ENCODE results near the gene C17orf107.
A peak's percentile ranks its signal among the peaks of the same experiment; 100 is the strongest.

C17orf107 gene

GRCh38 chr17:4937553-4937952 is 38.2 kb downstream of the C17orf107 start:
- DNase-seq (ENCODE audit: low read depth) = no peak

- DNase-seq (ENCODE audit: low read depth) = no peak
Measured at GRCh38 chr17:4938069-4938491, 38.7 kb downstream of the C17orf107 start.

- DNase-seq (ENCODE audit: low read depth) = no peak
Measured at GRCh38 chr17:4938688-4939545, 39.6 kb downstream of the C17orf107 start.

- no peak for DNase-seq (ENCODE audit: low read depth)
Measured at GRCh38 chr17:4939546-4939795, 40.1 kb downstream of the C17orf107 start.

GRCh38 chr17:4939796-4940554 is 40.6 kb downstream of the C17orf107 start, which contains the start of the genes RNF167 and SLC25A11:
TSS of gene RNF167 (plus strand) at chr17:4940268. CDS start at chr17:4940910, 642 bp downstream.
TSS of gene SLC25A11 (minus strand) at chr17:4940046. CDS start at chr17:4939910, 136 bp downstream.
- peak; percentile 90 for DNase-seq (ENCODE audit: low read depth)

- peak; percentile 33 for DNase-seq (ENCODE audit: low read depth)
Measured at GRCh38 chr17:4940555-4941318, 41.4 kb downstream of the C17orf107 start.

GRCh38 chr17:4941319-4941610 is 41.9 kb downstream of the C17orf107 start:
- DNase-seq (ENCODE audit: low read depth) = no peak

GRCh38 chr17:4942760-4943508 is 43.6 kb downstream of the C17orf107 start:
- no peak for DNase-seq (ENCODE audit: low read depth)

- DNase-seq (ENCODE audit: low read depth) = no peak
Measured at GRCh38 chr17:4944163-4944553, 44.8 kb downstream of the C17orf107 start.

- DNase-seq (ENCODE audit: low read depth) = no peak
Measured at GRCh38 chr17:4944554-4945175, 45.3 kb downstream of the C17orf107 start.

GRCh38 chr17:4945176-4945943 is 46.0 kb downstream of the C17orf107 start:
- peak; percentile 80 for DNase-seq (ENCODE audit: low read depth)

GRCh38 chr17:4945944-4946280 is 46.6 kb downstream of the C17orf107 start:
- DNase-seq (ENCODE audit: low read depth) = no peak

- no peak for DNase-seq (ENCODE audit: low read depth)
Measured at GRCh38 chr17:4946312-4946976, 47.1 kb downstream of the C17orf107 start.

GRCh38 chr17:4947010-4947410 is 47.7 kb downstream of the C17orf107 start:
- no peak for DNase-seq (ENCODE audit: low read depth)

GRCh38 chr17:4947411-4948165 is 48.3 kb downstream of the C17orf107 start:
- peak; percentile 49 for DNase-seq (ENCODE audit: low read depth)

- DNase-seq (ENCODE audit: low read depth) = peak; percentile 85
Measured at GRCh38 chr17:4948166-4948930, 49.0 kb downstream of the C17orf107 start, which contains the start of gene PFN1. TSS of gene PFN1 (minus strand) at chr17:4948530. CDS start at chr17:4948394, 136 bp downstream.

GRCh38 chr17:4948931-4949320 is 49.6 kb downstream of the C17orf107 start:
- DNase-seq (ENCODE audit: low read depth) = peak; percentile 67

- peak; percentile 63 for DNase-seq (ENCODE audit: low read depth)
Measured at GRCh38 chr17:4949321-4950074, 50.2 kb downstream of the C17orf107 start.
